ENCODE results near the gene USP30. TPM values are rescaled to one million over a fixed set of nuclear protein-coding genes. Genes with fewer than 3 reads are reported as not detected.
A peak's percentile ranks its signal among the peaks of the same experiment; 100 is the strongest.

USP30 gene
- total RNA-seq, 1 donor from 2014 or later = 13.3 TPM

DNA sequence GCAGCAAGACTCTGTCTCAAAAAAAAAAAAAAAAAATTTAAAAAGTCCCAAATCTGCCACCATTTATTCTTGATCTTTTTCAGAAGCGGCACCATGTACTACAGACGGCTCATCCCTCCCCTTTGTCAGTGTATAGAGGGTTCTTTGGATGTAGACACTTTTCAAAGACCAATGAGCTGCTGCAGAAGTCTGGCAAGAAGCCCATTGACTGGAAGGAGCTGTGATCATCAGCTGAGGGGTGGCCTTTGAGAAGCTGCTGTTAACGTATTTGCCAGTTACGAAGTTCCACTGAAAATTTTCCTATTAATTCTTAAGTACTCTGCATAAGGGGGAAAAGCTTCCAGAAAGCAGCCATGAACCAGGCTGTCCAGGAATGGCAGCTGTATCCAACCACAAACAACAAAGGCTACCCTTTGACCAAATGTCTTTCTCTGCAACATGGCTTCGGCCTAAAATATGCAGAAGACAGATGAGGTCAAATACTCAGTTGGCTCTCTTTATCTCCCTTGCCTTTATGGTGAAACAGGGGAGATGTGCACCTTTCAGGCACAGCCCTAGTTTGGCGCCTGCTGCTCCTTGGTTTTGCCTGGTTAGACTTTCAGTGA lies 57.5 kb downstream of the USP30 start:
- Mint-ChIP-seq H3K4me3 (ENCODE audit: unreplicated experiment) (no peak overlapping the region), H3K27me3 (ENCODE audit: low read depth) (no peaks in the 10 kb centered on the region), H3K27ac (ENCODE audit: unreplicated experiment) (peak overlapping the region; percentile 52), H3K4me1 (ENCODE audit: low read depth) (peaks cover 19% of the 10 kb centered on the region), H3K36me3 (ENCODE audit: low read depth) (peaks cover 12% of the 10 kb centered on the region), H3K9me3 (ENCODE audit: low read depth) (no peaks in the 10 kb centered on the region)
- TF ChIP-seq, protein P1, sequence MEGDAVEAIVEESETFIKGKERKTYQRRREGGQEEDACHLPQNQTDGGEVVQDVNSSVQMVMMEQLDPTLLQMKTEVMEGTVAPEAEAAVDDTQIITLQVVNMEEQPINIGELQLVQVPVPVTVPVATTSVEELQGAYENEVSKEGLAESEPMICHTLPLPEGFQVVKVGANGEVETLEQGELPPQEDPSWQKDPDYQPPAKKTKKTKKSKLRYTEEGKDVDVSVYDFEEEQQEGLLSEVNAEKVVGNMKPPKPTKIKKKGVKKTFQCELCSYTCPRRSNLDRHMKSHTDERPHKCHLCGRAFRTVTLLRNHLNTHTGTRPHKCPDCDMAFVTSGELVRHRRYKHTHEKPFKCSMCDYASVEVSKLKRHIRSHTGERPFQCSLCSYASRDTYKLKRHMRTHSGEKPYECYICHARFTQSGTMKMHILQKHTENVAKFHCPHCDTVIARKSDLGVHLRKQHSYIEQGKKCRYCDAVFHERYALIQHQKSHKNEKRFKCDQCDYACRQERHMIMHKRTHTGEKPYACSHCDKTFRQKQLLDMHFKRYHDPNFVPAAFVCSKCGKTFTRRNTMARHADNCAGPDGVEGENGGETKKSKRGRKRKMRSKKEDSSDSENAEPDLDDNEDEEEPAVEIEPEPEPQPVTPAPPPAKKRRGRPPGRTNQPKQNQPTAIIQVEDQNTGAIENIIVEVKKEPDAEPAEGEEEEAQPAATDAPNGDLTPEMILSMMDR (IDR thresholded peaks at IDR 0.05) = no peak
- DNase-seq (ENCODE audit: low spot score) = no peak

DNA sequence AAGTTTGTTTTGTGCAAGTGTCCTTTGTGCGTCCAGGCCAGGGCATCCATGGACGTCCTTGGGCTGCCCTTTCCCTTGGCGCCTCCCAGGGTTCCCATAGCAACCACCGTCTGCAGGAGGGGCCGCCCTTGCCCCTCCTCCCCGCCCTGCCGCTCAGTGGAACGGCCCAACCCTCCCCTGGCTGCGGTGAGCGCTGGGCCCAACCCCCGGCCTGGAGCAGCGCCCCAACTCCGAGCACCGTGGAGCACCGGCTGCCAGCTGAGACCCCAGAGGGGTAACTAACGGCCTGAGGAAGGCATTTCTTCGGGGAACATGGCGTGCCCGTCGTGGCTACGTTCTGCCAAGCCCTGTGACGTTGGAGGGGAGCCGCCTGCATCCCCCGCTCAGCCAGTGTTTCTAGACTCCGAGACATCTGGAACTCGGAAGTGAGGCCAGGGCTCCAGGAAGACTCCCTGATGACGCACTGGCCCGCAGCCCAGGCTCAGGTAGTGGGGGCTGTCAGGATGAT lies 58.7 kb downstream of the USP30 start:
- no peaks in the 10 kb centered on the region for H3K9me3 Mint-ChIP-seq (ENCODE audit: low read depth)
- H3K27me3 Mint-ChIP-seq (ENCODE audit: low read depth) = no peaks in the 10 kb centered on the region
- peak overlapping the region; percentile 71 for H3K4me3 Mint-ChIP-seq (ENCODE audit: unreplicated experiment)
- peaks cover 3% of the 10 kb centered on the region for H3K36me3 Mint-ChIP-seq (ENCODE audit: low read depth)
- peak overlapping the region; percentile 92 for H3K27ac Mint-ChIP-seq (ENCODE audit: unreplicated experiment)
- H3K4me1 Mint-ChIP-seq (ENCODE audit: low read depth) = peaks cover 27% of the 10 kb centered on the region
- DNase-seq (ENCODE audit: low spot score) = no peak
- TF ChIP-seq, protein P1 (IDR thresholded peaks at IDR 0.05) = no peak

DNA sequence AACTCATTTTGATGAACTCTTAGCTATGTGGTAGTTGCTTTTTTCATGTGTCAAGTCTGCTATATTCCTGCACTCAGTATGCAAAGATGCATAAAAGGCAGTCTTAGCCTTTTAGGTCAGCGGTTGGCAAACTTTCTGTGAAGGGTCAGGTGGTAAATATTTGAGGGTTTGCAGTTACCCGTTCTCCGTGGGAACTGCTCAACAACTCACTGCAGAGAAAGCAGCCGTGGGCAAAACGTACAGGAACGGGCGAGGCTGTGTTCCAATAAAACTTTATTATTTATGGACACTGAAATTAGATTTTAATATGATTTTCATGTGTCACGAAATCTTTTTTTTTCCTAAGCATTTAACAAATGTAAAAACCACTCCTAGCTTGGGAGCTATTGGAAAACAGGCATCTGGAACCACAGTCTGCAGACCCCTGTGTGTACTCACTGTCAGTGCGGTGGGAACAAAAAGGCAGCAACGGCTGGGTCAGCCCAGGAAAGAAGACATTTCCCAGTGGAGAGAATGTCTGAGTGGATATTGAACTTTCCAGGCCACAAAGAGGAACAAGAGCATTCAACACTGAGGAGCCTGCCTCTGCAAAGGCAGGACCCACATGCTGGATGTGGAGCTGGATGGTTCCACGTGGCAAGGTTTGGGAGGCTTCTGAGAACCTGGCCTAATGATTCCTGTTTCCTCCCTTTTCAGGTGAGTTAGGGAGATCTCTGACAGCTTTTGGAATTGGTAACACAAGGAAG lies 60.5 kb downstream of the USP30 start:
- H3K4me3 Mint-ChIP-seq (ENCODE audit: unreplicated experiment) = no peak overlapping the region
- H3K36me3 Mint-ChIP-seq (ENCODE audit: low read depth) = no peaks in the 10 kb centered on the region
- H3K27ac Mint-ChIP-seq (ENCODE audit: unreplicated experiment) = no peak overlapping the region
- no peak for DNase-seq (ENCODE audit: low spot score)
- H3K9me3 Mint-ChIP-seq (ENCODE audit: low read depth) = no peaks in the 10 kb centered on the region
- TF ChIP-seq, protein P1 (IDR thresholded peaks at IDR 0.05) = no peak
- no peaks in the 10 kb centered on the region for H3K27me3 Mint-ChIP-seq (ENCODE audit: low read depth)
- peaks cover 27% of the 10 kb centered on the region for H3K4me1 Mint-ChIP-seq (ENCODE audit: low read depth)

DNA sequence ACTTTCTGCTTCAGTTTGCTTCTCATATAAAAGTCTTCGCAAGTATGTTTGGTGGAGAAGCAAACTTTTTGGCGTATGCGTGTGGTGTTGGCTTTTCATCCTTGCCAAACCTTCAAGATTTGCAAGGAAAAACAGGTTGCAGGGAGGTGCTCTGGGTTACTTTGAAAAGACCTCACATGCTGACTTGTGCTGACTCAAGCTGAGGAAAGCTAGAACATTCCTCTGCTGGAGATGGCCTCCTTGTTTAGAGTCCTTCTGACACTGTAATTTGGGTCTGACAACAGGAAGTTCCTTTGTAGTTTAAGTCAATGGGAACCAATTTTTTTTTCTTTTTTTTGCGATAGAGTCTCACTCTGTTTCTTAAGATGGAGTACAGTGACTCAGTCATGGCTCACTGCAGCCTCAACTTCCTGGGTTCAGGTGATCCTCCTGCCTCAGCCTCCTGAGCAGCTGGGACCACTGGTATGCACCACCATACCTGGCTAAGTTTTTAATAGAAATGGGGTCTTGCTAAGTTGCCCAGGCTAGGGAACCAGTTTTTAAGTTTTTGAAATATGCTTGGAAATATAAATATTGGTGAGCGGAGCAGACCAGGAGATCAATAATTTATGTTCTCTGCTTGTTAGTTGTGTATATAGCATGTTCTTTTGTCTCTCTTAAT lies 61.4 kb downstream of the USP30 start:
- Mint-ChIP-seq H3K9me3 (ENCODE audit: low read depth) (no peaks in the 10 kb centered on the region), H3K36me3 (ENCODE audit: low read depth) (no peaks in the 10 kb centered on the region), H3K27ac (ENCODE audit: unreplicated experiment) (no peak overlapping the region), H3K4me3 (ENCODE audit: unreplicated experiment) (no peak overlapping the region), H3K4me1 (ENCODE audit: low read depth) (peaks cover 27% of the 10 kb centered on the region), H3K27me3 (ENCODE audit: low read depth) (no peaks in the 10 kb centered on the region)
- TF ChIP-seq, protein P1 (IDR thresholded peaks at IDR 0.05) = no peak
- no peak for DNase-seq (ENCODE audit: low spot score)

DNA sequence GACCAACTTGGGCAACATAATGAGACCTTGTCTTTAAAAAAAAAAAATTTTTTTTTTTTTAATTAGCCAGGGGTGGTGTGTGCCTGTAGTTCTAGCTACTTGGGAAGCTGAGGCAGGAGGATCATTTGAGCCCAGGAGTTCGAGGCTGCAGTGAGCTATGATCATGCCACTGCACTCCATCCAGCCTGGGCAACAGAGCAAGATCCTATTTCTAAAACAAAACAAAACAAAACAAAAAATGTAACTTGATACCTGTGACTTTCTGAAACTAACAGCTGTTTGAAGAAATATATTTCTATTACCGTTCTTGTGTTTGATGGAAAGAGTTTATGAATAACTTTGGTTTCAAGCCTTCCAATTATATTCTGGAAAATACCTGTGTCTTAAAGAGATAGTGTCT lies 62.3 kb downstream of the USP30 start:
- Mint-ChIP-seq H3K36me3 (ENCODE audit: low read depth) (no peaks in the 10 kb centered on the region), H3K9me3 (ENCODE audit: low read depth) (no peaks in the 10 kb centered on the region), H3K27ac (ENCODE audit: unreplicated experiment) (no peak overlapping the region), H3K4me1 (ENCODE audit: low read depth) (peaks cover 27% of the 10 kb centered on the region), H3K27me3 (ENCODE audit: low read depth) (no peaks in the 10 kb centered on the region), H3K4me3 (ENCODE audit: unreplicated experiment) (no peak overlapping the region)
- TF ChIP-seq, protein P1 (IDR thresholded peaks at IDR 0.05) = no peak
- no peak for DNase-seq (ENCODE audit: low spot score)

Measured in chondrocyte (in vitro differentiated cells).